ENCODE data around the gene SEMA3F.

- TF ChIP-seq PKNOX1 (IDR thresholded peaks at IDR 0.05) (no peak), NFRKB (IDR thresholded peaks at IDR 0.05) (no peak), SP1 (IDR thresholded peaks at IDR 0.05) (no peak), SUZ12 (IDR thresholded peaks at IDR 0.05) (no peak), FOXM1 (IDR thresholded peaks at IDR 0.05; ENCODE audit: borderline replicate concordance) (no peak), L3MBTL2 (conservative IDR thresholded peaks at IDR 0.05) (no peak), ARNT (IDR thresholded peaks at IDR 0.05) (no peak), LEF1 (IDR thresholded peaks at IDR 0.05; ENCODE audit: borderline replicate concordance) (no peak), BHLHE40 (IDR thresholded peaks at IDR 0.05; ENCODE audit: borderline replicate concordance) (no peak), TARDBP (IDR thresholded peaks at IDR 0.05) (no peak), FOXK2 (IDR thresholded peaks at IDR 0.05) (no peak), HDGF (IDR thresholded peaks at IDR 0.05; ENCODE audit: borderline replicate concordance) (no peak)
Measured at GRCh38 chr3:50186096-50186495, 31.0 kb downstream of the SEMA3F start.

Data from HEK293T (cell line).